Measurements from ENCODE around the gene NPAS3.
A peak's percentile ranks its signal among the peaks of the same experiment; 100 is the strongest.

NPAS3 gene

GRCh38 chr14:33393895-33394368 lies 455.3 kb downstream of the NPAS3 start:
- no peak overlapping the region for H3K4me3 ChIP-seq (ENCODE audit: control insufficient read depth, low read depth, low read length)
- no peak for DNase-seq (ENCODE audit: low read depth)
- TF ChIP-seq CTCF (conservative IDR thresholded peaks at IDR 0.05; ENCODE audit: control insufficient read depth, insufficient read depth, low read depth, low read length), result no peak

GRCh38 chr14:33401311-33401710 lies 462.6 kb downstream of the NPAS3 start:
- DNase-seq (ENCODE audit: low read depth), result no peak
- no peak overlapping the region for H3K4me3 ChIP-seq (ENCODE audit: control insufficient read depth, low read depth, low read length)
- no peak for TF ChIP-seq CTCF (conservative IDR thresholded peaks at IDR 0.05; ENCODE audit: control insufficient read depth, insufficient read depth, low read depth, low read length)

- no peak for TF ChIP-seq CTCF (conservative IDR thresholded peaks at IDR 0.05; ENCODE audit: control insufficient read depth, insufficient read depth, low read depth, low read length)
- no peak overlapping the region for H3K4me3 ChIP-seq (ENCODE audit: control insufficient read depth, low read depth, low read length)
- DNase-seq (ENCODE audit: low read depth), result no peak
Measured at GRCh38 chr14:33402604-33403003, 463.9 kb downstream of the NPAS3 start.

- peak; percentile 88 for DNase-seq (ENCODE audit: low read depth)
- no peak overlapping the region for H3K4me3 ChIP-seq (ENCODE audit: control insufficient read depth, low read depth, low read length)
- TF ChIP-seq CTCF (conservative IDR thresholded peaks at IDR 0.05; ENCODE audit: control insufficient read depth, insufficient read depth, low read depth, low read length), result peak; percentile 26
Measured at GRCh38 chr14:33404054-33404453, 465.4 kb downstream of the NPAS3 start.

- DNase-seq (ENCODE audit: low read depth), result no peak
- H3K4me3 ChIP-seq (ENCODE audit: control insufficient read depth, low read depth, low read length), result no peak overlapping the region
- no peak for TF ChIP-seq CTCF (conservative IDR thresholded peaks at IDR 0.05; ENCODE audit: control insufficient read depth, insufficient read depth, low read depth, low read length)
Measured at GRCh38 chr14:33404964-33405574, 466.4 kb downstream of the NPAS3 start.

GRCh38 chr14:33406766-33407165 lies 468.1 kb downstream of the NPAS3 start:
- DNase-seq (ENCODE audit: low read depth), result no peak
- TF ChIP-seq CTCF (conservative IDR thresholded peaks at IDR 0.05; ENCODE audit: control insufficient read depth, insufficient read depth, low read depth, low read length), result no peak
- no peak overlapping the region for H3K4me3 ChIP-seq (ENCODE audit: control insufficient read depth, low read depth, low read length)

- H3K4me3 ChIP-seq (ENCODE audit: control insufficient read depth, low read depth, low read length), result no peak overlapping the region
- no peak for DNase-seq (ENCODE audit: low read depth)
- no peak for TF ChIP-seq CTCF (conservative IDR thresholded peaks at IDR 0.05; ENCODE audit: control insufficient read depth, insufficient read depth, low read depth, low read length)
Measured at GRCh38 chr14:33408291-33408690, 469.6 kb downstream of the NPAS3 start.

Measured in fibroblast of mammary gland (primary cell).